ENCODE measurements around the gene NUP35. TPM values are rescaled to one million over a fixed set of nuclear protein-coding genes. Genes with fewer than 3 reads are reported as not detected.

NUP35 gene
- total RNA-seq, 1 experiment from 2014 or later: 33.4 TPM

DNA sequence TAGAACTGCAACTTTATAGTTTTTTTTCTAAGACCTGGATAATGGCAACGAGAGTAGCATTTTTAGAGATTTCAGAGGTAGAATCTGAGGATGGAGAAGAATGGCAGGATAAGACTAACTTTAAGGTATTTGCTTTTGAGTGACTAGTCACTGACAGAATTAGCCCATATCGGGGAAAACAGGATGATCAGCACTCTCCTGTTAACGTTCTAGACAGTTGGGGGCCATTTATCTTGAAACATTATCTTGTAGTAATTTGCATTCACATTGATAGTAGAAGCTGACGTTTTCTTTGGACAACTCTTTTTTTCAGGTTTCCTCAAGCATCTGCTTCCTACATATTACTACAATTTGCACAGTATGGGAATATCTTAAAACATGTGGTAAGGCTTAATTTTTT is 32.9 kb downstream of the NUP35 start:
- ChIA-PET RAD21 (ENCODE audit: low non-redundant PET in 1 of 2, low total read pairs in 2 of 2, uncharacterized antibody in 2 of 2, unreplicated experiment in 2 of 2) (no interaction called here), POLR2A (no interaction called here), CTCF (no interaction called here)
- no peak for DNase-seq (ENCODE audit: low read depth, low spot score)
- H4K20me1 ChIP-seq (ENCODE audit: insufficient read depth): no peaks in the 10 kb centered on the region
- H3K4me2 ChIP-seq (ENCODE audit: low read length): no peak overlapping the region
- intact Hi-C loops (cut with micrococcal nuclease): no loop called here
- no peak overlapping the region for H3K27ac ChIP-seq (ENCODE audit: low read depth, low read length)
- no peaks in the 10 kb centered on the region for H3K9me3 ChIP-seq (ENCODE audit: control insufficient read depth in 1 of 2, insufficient read depth in 1 of 2, low read depth in 1 of 2, low read length in 2 of 2)
- no peaks in the 10 kb centered on the region for H3K9me2 ChIP-seq (ENCODE audit: insufficient read depth)
- no peak overlapping the region for H3K4me3 ChIP-seq (replicated peaks in 1 of 2; ENCODE audit: low read depth in 1 of 2, low read length in 2 of 2)
- H3K27me3 ChIP-seq (ENCODE audit: insufficient read depth, low read length): no peaks in the 10 kb centered on the region
- peaks cover 0 to 5% of the 10 kb centered on the region in 2 experiments; a peak in 2 of 4 replicates for H3K4me1 ChIP-seq (ENCODE audit: control insufficient read depth in 1 of 2, insufficient read depth in 2 of 2, low read length in 2 of 2)
- H3K79me2 ChIP-seq (ENCODE audit: insufficient read depth, low read length): peaks cover 20% of the 10 kb centered on the region
- H3K9ac ChIP-seq (ENCODE audit: low read length): no peak overlapping the region
- peaks cover 9 to 16% of the 10 kb centered on the region in 2 experiments for H3K36me3 ChIP-seq (ENCODE audit: control insufficient read depth in 1 of 2, insufficient read depth in 2 of 2, low read length in 2 of 2)
- ATAC-seq: no peak
- BruUV-seq (replicated peaks): no TSS peak
- no peak overlapping the region for H2AFZ ChIP-seq (ENCODE audit: low read depth, low read length, poor library complexity, severe bottlenecking)
- TF ChIP-seq POLR2AphosphoS5 (IDR thresholded peaks at IDR 0.05; ENCODE audit: low read depth, low read length): no peak
- no peak for TF ChIP-seq CEBPB (IDR thresholded peaks at IDR 0.05; ENCODE audit: low read depth)
- TF ChIP-seq, protein P1, sequence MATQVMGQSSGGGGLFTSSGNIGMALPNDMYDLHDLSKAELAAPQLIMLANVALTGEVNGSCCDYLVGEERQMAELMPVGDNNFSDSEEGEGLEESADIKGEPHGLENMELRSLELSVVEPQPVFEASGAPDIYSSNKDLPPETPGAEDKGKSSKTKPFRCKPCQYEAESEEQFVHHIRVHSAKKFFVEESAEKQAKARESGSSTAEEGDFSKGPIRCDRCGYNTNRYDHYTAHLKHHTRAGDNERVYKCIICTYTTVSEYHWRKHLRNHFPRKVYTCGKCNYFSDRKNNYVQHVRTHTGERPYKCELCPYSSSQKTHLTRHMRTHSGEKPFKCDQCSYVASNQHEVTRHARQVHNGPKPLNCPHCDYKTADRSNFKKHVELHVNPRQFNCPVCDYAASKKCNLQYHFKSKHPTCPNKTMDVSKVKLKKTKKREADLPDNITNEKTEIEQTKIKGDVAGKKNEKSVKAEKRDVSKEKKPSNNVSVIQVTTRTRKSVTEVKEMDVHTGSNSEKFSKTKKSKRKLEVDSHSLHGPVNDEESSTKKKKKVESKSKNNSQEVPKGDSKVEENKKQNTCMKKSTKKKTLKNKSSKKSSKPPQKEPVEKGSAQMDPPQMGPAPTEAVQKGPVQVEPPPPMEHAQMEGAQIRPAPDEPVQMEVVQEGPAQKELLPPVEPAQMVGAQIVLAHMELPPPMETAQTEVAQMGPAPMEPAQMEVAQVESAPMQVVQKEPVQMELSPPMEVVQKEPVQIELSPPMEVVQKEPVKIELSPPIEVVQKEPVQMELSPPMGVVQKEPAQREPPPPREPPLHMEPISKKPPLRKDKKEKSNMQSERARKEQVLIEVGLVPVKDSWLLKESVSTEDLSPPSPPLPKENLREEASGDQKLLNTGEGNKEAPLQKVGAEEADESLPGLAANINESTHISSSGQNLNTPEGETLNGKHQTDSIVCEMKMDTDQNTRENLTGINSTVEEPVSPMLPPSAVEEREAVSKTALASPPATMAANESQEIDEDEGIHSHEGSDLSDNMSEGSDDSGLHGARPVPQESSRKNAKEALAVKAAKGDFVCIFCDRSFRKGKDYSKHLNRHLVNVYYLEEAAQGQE (IDR thresholded peaks at IDR 0.05; ENCODE audit: low read depth): no peak
- TF ChIP-seq EGR1 (IDR thresholded peaks at IDR 0.05; ENCODE audit: low read depth): no peak
- TF ChIP-seq, protein P2, sequence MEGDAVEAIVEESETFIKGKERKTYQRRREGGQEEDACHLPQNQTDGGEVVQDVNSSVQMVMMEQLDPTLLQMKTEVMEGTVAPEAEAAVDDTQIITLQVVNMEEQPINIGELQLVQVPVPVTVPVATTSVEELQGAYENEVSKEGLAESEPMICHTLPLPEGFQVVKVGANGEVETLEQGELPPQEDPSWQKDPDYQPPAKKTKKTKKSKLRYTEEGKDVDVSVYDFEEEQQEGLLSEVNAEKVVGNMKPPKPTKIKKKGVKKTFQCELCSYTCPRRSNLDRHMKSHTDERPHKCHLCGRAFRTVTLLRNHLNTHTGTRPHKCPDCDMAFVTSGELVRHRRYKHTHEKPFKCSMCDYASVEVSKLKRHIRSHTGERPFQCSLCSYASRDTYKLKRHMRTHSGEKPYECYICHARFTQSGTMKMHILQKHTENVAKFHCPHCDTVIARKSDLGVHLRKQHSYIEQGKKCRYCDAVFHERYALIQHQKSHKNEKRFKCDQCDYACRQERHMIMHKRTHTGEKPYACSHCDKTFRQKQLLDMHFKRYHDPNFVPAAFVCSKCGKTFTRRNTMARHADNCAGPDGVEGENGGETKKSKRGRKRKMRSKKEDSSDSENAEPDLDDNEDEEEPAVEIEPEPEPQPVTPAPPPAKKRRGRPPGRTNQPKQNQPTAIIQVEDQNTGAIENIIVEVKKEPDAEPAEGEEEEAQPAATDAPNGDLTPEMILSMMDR (IDR thresholded peaks at IDR 0.05 in 2 of 3, conservative IDR thresholded peaks at IDR 0.05 in 1 of 3; ENCODE audit: borderline replicate concordance in 1 of 3, insufficient read depth in 1 of 3, low read depth in 2 of 3, low read length in 2 of 3): no peak
